Endothelial cell of umbilical vein (primary cell): ENCODE results near the gene SYT2.
A peak's percentile ranks its signal among the peaks of the same experiment; 100 is the strongest.

ENCODE experiments used
- CTCF ChIP-seq, 2 donors: IDR thresholded peaks; 1 replicate in 1 of 2; 2 replicates in 1 of 2; pipeline ENCODE4 v1.5.1; 2011; ENCODE audit warnings: low read length in 2 of 2, mild to moderate bottlenecking in 2 of 2, moderate library complexity in 2 of 2, control low read depth in 1 of 2, inconsistent platforms in 1 of 2, low read depth in 1 of 2; ENCODE audit not compliant: insufficient read depth in 1 of 2; ENCODE audit errors: extremely low read depth in 1 of 2
- MAX ChIP-seq: IDR thresholded peaks from 2 replicates; pipeline ENCODE4 v1.6.1; 2011; ENCODE audit not compliant: insufficient read depth, insufficient read length

- TF ChIP-seq MAX (no peak), CTCF (IDR thresholded peaks at IDR 0.05; ENCODE audit: extremely low read depth in 1 of 2, insufficient read depth in 1 of 2, low read depth in 1 of 2, low read length in 2 of 2) (peak in 1 of 2 donors; percentile 4)
These were observed 148.4 kb downstream of the SYT2 start for GRCh38 chr1:202561726-202562443.
